GM12801 (cell line): ENCODE measurements around the gene ONECUT1.

ENCODE experiments used
- TF ChIP-seq, protein P1 (sequence below): IDR thresholded peaks from one replicate; pipeline ENCODE4 v1.5.1; 2011; ENCODE audit warnings: control low read depth; ENCODE audit not compliant: insufficient read length; ENCODE audit errors: extremely low read depth

Gene ONECUT1

GRCh38 chr15:52795464-52796227 lies 5.5 kb upstream of the ONECUT1 start:
- TF ChIP-seq, protein P1, sequence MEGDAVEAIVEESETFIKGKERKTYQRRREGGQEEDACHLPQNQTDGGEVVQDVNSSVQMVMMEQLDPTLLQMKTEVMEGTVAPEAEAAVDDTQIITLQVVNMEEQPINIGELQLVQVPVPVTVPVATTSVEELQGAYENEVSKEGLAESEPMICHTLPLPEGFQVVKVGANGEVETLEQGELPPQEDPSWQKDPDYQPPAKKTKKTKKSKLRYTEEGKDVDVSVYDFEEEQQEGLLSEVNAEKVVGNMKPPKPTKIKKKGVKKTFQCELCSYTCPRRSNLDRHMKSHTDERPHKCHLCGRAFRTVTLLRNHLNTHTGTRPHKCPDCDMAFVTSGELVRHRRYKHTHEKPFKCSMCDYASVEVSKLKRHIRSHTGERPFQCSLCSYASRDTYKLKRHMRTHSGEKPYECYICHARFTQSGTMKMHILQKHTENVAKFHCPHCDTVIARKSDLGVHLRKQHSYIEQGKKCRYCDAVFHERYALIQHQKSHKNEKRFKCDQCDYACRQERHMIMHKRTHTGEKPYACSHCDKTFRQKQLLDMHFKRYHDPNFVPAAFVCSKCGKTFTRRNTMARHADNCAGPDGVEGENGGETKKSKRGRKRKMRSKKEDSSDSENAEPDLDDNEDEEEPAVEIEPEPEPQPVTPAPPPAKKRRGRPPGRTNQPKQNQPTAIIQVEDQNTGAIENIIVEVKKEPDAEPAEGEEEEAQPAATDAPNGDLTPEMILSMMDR = no peak

- TF ChIP-seq, protein P1 = no peak
Measured at GRCh38 chr15:52794665-52795463, 4.7 kb upstream of the ONECUT1 start.

GRCh38 chr15:52791776-52792175 lies 1.6 kb upstream of the ONECUT1 start:
- TF ChIP-seq, protein P1 = no peak

GRCh38 chr15:52790941-52791751 lies 1.0 kb upstream of the ONECUT1 start:
- TF ChIP-seq, protein P1 = no peak

- TF ChIP-seq, protein P1 = no peak
Measured at GRCh38 chr15:52789601-52790168, 451 bp downstream of the ONECUT1 start.

GRCh38 chr15:52789008-52789600 lies 1.0 kb downstream of the ONECUT1 start:
- TF ChIP-seq, protein P1 = no peak
